ENCODE data around the gene CALB2. TPM values are rescaled to one million over a fixed set of nuclear protein-coding genes. Genes with fewer than 3 reads are reported as not detected.

Gene CALB2
- total RNA-seq, 1 donor from 2014 or later: 0.94 TPM

DNA sequence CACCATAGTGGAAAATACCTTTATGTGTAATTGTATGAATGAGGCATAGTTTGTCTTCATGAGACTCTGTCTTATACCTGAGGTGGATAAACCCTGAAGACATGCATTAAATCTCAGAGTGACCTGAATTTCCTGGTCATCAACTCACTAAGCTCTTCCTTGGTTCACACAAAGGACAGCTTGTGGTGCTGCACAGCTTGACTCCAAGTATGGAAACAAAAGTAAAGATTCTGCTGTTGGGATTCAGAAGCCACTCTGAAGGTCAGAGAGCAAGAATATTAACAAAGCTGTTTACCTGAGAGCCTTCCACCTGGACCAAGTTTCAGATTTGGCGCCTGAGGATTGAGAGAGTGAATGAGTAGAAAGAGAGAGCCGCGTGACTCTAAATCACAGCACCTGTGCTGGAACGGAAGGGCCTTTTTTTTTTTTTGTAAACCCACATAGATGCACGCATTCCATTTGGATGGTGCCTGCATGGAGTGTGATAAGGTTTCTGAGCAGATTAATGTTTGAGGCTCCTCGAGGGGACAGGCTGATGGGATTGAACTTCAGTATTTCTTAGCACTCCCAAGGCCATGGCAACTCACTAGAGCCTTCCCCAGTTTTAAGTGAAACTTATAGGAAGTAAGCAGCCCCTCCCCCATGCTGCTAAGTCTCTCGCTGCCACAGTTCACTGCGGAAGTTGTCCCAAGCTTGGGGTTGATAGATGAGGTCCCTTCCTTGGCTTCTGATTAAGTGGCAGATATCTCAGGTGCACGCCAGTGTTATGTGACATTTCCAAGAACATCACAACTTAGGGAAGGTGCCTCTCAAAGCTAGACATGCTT is 28.7 kb downstream of the CALB2 start:
- DNase-seq (ENCODE audit: low read depth): no peak

GRCh38 chr16:71389330-71389729 is 30.8 kb downstream of the CALB2 start:
- DNase-seq (ENCODE audit: low read depth): no peak

DNA sequence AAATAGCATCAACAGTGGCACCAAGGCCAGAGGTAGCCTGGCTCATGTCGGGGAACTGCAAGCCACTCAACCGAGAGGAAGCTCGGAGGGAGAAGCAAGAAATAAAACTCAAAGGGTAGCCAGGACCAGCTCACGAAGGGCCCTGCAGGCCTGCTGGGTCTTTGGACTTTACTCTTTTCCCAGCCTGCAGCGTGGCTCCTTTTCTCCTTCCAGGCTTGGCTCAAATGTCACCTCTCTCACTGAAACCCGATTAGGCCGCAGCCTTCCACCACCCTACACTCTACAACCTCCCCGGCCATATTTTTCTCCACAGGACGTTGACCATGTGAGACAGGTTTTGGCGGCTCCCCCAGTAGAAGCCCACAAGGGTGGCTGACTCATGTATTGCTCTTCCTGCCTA is 38.1 kb downstream of the CALB2 start:
- no peak for DNase-seq (ENCODE audit: low read depth)

DNA sequence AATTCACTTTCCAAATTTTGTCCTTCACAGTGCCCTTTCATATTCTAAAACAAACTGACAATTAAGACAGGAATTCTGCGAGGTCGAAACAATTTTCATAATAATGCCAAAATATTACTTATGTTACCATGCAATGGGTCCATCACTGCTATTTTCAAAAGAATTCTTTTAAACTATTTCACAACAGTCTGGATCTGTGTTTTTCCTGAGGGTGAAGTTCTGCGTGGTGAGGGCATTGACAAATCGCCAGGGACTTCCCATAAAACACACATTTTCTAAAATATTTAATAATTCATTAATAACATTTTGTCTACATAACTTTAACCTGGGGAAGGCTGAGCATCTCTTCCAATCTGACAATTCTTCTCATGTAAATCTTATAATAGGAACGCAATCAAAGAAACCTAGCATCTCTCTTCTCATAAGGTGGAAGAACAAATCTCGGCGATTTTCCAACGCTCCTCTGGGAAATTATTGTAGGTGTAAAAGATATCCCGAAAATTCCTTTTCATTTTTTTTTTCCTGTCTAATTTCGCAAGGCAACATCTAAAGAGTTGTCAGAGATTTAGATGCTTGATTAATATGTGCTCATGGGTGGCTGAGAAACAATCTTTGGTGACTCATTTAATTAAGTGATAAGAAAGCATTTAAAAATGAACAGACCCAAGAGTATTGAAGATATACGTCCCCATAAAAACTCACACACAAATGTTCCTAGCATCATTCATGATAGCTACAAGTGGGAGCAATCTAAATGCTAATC is 41.5 kb downstream of the CALB2 start:
- DNase-seq (ENCODE audit: low read depth): no peak

DNA sequence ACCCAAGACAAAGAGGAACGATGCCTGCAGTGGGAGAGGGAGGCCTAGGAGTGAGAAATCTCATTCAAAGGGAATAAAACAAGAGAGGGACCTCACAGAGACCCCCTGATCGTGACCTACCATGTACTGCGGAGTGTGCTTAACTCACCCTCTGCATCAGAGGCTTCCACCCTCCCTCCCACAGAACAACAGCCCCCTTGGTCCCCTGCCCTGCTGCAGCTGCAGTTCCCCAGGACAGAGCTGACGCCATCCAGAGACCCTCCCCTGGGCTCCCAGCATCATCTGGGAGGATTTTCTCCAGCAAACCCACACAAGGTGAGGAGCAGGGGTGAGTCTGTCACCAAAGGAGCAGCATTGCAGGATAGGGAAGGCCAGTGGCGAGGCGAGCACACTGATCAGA is 43.5 kb downstream of the CALB2 start:
- DNase-seq (ENCODE audit: low read depth): no peak

GRCh38 chr16:71402674-71403073 is 44.2 kb downstream of the CALB2 start:
- no peak for DNase-seq (ENCODE audit: low read depth)

DNA sequence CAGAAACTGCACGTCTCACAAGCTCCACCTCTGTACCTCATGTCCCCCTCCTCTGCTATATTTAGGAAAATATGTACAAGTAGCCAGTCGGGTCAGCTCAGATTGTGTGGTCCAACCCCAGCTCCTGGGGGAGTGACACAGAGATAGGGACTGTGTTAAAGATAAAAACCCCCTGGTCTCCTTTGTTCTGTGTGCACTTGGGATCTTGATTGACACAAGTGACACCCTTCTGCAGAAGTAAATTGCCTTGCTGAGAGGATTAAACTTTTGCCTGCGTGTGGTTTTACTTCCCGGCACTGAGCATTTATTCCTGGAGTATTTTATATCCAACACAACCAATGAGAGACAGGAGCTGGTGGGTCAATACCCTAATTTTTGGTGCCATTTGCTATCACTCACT is 45.8 kb downstream of the CALB2 start:
- no peak for DNase-seq (ENCODE audit: low read depth)

DNA sequence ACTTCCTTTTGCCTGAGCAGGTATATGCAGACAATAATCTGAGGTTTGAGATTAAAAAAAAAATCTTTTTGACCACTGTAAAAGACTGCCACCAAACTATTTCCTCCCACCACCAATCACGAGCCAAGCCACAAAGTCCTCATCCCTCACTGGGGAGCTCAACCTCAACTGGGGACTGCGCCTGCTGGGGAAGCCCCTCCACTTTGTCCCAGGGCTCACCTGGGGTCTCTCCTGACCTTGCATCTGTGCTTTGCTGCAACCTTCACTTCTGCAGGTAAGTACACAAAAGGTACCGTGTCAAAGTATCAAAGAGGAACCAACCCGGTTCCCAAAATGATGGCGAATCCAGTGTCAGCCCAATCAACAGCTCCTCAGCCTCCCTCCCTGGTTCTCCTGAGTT is 47.8 kb downstream of the CALB2 start:
- no peak for DNase-seq (ENCODE audit: low read depth)

DNA sequence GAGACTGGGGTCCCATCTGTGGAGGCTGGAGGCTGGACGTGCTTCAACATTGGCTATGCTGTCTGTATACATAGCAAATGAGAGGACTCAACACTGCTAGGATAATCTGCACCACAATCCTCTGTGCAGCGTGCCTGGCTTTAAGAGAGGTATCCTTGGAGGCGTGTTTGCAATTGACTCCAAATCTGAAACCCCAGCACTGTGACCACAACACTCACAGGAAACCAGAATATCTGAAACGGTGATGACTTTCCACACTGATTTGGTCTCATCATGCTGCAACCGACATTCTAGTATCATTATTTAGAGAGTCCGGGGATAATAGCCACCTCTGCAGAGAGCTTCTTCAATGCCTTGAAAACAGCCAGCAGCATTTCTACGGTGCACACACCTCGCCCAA is 48.2 kb downstream of the CALB2 start:
- DNase-seq (ENCODE audit: low read depth): no peak

GRCh38 chr16:71407731-71408130 is 49.2 kb downstream of the CALB2 start:
- DNase-seq (ENCODE audit: low read depth): no peak

DNA sequence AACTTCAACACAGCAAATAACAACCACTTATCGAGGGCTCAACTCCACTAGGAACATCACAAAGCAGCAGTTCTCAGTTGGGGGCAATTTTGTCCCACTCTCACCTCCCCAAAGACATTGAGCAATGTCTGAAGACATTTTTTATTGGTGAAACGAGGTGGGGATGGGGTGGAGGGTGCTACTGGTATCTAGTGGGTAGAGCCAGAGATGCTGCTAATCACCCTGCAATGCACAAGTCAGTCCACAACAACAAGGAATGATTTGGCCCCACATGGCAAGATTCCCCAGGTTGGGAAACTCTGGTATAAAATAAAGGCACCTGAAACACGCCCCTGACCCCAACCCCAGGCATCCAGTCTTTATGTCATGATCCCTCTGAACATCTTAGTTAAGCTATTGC is 50.0 kb downstream of the CALB2 start:
- no peak for DNase-seq (ENCODE audit: low read depth)

- no peak for DNase-seq (ENCODE audit: low read depth)
Observed at GRCh38 chr16:71409011-71409775, 50.7 kb downstream of the CALB2 start.

DNA sequence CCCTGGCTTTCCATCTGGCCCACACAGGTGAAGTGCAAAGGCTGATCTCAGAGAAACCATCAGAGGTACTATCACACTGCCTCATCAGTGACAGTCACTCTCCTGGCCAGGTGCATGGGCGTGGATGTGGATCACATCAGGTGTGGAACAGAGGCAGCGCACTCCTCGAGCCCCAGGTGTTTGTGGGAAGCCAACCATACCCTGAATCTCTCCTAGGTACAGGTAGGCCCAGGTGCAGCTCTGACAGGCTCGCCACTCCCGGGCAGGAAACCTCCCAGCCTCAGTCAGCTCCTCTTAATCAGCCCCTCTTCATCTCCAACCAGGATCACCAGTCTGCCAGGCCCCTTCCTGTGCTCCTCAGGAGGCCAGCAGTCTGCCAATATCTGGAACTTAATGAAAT is 51.6 kb downstream of the CALB2 start:
- DNase-seq (ENCODE audit: low read depth): no peak

DNA sequence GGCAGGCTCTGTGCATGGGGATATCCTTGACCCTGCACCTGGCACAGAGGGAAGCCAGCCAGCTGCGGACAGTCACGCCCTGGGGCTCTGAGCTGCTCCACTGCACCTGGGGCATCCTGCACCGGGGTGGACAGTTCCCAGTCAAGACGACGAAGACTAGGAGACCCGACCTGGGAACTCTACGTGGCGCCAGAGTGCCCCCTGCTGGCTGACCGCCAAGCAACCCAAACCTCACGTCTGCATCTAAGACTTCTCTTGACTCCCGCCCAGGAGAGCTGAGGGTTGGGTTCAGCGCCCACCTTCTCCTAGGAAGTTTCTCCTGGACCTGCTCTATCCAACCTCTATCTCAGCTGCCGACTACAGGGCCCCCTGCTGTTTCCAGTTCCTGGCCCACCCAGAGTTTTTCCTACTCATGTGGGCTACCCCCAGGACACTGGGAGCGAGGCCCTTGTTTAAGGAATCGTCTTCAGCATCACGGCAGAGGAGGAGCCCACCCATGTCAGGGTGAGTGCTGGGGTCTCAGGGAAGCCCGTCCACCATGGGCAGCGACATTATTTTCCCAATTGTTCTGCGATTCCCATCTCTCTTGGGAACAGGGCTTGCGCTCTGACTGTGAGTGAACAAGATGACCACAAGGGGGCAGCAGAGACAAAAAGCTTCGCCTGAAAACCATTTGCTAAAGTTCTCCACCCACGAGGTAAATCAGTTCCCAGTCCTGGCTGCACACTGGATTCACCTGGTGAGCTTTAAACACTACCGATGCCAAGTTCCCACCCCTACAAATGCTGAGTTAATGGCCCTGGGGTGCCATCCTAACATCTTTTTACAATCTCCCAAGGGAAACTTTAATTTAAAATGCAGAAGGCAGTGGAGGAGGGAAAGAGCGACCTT is 54.0 kb downstream of the CALB2 start:
- DNase-seq (ENCODE audit: low read depth): peak; percentile 84

DNA sequence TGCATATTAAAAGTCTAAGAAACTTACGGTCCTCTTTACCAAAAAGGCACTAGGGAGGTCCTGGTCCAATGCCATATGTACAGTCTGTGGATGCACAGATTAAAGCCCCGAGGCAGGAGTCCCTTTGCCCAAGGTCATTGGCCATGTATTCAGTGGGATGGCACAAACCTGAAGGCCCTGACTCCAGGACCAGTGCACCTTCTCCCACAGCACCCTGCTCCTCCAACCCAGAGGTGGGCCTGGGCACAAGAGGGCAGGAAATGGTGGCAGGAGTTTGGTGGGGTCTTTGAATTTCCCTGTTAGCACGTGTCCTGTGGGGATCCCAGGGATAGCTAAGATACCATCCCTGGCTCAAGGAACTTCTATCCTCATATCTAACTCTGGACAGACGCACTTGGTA is 54.8 kb downstream of the CALB2 start:
- DNase-seq (ENCODE audit: low read depth): no peak

- DNase-seq (ENCODE audit: low read depth): no peak
Observed at GRCh38 chr16:71414038-71414437, 55.5 kb downstream of the CALB2 start.

DNA sequence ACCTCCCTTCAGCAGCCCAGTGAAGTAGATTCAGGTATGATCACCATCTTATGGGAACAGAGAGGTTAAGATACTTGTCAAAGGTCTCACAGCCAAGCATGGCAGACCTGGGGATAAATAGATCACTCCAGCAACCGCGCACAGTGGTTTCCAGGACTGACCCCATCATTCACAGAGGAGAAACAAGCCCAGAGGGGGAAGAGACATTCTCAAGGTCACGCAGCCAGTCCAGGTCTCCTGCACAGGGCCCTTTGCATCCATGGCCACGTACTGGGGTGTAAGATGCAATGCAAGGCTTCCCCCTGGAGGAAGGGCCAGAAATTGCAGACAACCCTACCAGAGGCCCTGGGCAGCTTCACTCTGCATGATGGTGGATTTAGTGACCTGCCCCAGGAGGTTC is 63.4 kb downstream of the CALB2 start:
- peak; percentile 3 for DNase-seq (ENCODE audit: low read depth)

- no peak for DNase-seq (ENCODE audit: low read depth)
Observed at GRCh38 chr16:71423016-71423415, 64.5 kb downstream of the CALB2 start.

DNA sequence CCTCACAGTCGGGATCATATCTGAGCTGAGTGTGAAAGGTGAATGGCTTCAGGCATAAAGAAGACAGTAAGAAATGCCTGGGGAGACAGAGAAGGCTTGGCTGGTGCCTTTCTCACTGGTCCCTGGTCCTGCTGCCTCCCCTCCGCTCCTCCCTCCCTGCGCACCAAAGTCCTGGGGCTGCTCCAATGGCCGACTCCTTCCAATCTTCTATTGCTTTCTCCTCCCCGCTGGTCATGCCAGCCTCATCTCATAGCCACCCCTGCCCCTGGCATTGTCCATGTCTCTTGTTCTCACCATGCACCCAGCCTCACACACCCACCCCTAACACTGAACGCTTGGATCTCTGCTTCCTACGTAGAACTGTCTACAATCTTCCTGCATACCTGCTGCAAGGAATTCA is 65.3 kb downstream of the CALB2 start:
- no peak for DNase-seq (ENCODE audit: low read depth)

GRCh38 chr16:71424626-71425025 is 66.1 kb downstream of the CALB2 start:
- no peak for DNase-seq (ENCODE audit: low read depth)

- DNase-seq (ENCODE audit: low read depth): no peak
Observed at GRCh38 chr16:71425746-71426068, 67.2 kb downstream of the CALB2 start.

Data from myocyte (in vitro differentiated cells).